OCI-LY7 (cell line): ENCODE results near the gene SGMS1. TPM values are rescaled to one million over a fixed set of nuclear protein-coding genes. Genes with fewer than 3 reads are reported as not detected.

Experiments used
- BruUV-seq: library from RNA; stranded (reverse); fragments of 400-500 nt; replicated peaks from 2 replicates; lab custom pipeline; 2021; lab: Mats Ljungman, UMichigan
- CTCF ChIA-PET: fragments of 300-600 bp; sonication (Branson Sonifier 250); formaldehyde crosslinking; loops from one replicate; lab custom pipeline; 2022; ENCODE audit warnings: antibody characterized with exemption; ENCODE audit not compliant: unreplicated experiment; lab: Charles Lee
- POLR2A ChIA-PET: fragments of 300-600 bp; sonication (Branson Sonifier 250); formaldehyde crosslinking; loops from one replicate; lab custom pipeline; 2022; ENCODE audit warnings: antibody characterized with exemption; lab: Charles Lee
- DNase-seq: peaks from one replicate; pipeline ENCODE4 v3.0.0-alpha.2; 2015; ENCODE audit warnings: low spot score
- H2AFZ ChIP-seq: fragments of 200-600 bp; sonication (generic), shearing (Covaris generic); 2 replicates; pipeline ENCODE4 v1.6.1; 2014; ENCODE audit warnings: mild to moderate bottlenecking, antibody characterized with exemption, low read length, moderate library complexity
- H3K27ac ChIP-seq: fragments of 200-600 bp; sonication (generic); 2 replicates; pipeline ENCODE4 v1.5.1; 2014; ENCODE audit warnings: mixed run types, low read depth, mild to moderate bottlenecking, moderate library complexity, low read length, inconsistent platforms; ENCODE audit not compliant: poor library complexity, severe bottlenecking
- H3K36me3 ChIP-seq: fragments of 200-600 bp; sonication (generic); 2 replicates; pipeline ENCODE4 v1.6.1; 2014; ENCODE audit warnings: mild to moderate bottlenecking, antibody characterized with exemption, low read length, moderate library complexity, mixed read lengths; ENCODE audit not compliant: insufficient read depth
- H3K4me1 ChIP-seq: fragments of 200-600 bp; sonication (generic); 2 replicates; pipeline ENCODE4 v1.5.1; 2014; ENCODE audit warnings: mild to moderate bottlenecking, low read length; ENCODE audit not compliant: insufficient read depth, poor library complexity, severe bottlenecking
- H3K4me2 ChIP-seq: fragments of 200-600 bp; sonication (generic); 2 replicates; pipeline ENCODE4 v1.6.1; 2014; ENCODE audit warnings: mild to moderate bottlenecking, low read length
- H3K4me3 ChIP-seq: fragments of 200-600 bp; sonication (generic); 2 replicates; pipeline ENCODE4 v1.5.1; 2014; ENCODE audit warnings: mild to moderate bottlenecking, low read depth, low read length; ENCODE audit not compliant: poor library complexity, severe bottlenecking
- H3K79me2 ChIP-seq: fragments of 200-600 bp; sonication (generic); 2 replicates; pipeline ENCODE4 v1.6.1; 2016; ENCODE audit warnings: low read depth, mild to moderate bottlenecking, low read length, moderate library complexity, mixed read lengths; ENCODE audit not compliant: insufficient read depth
- H3K9me2 ChIP-seq: fragments of 200-600 bp; sonication (generic); 2 replicates; pipeline ENCODE4 v1.6.1; 2016; ENCODE audit warnings: mild to moderate bottlenecking, low read length, mixed read lengths; ENCODE audit not compliant: insufficient read depth
- H3K9me3 ChIP-seq: fragments of 200-600 bp; sonication (generic); 2 replicates; pipeline ENCODE4 v1.6.1; 2014; ENCODE audit warnings: mild to moderate bottlenecking, mixed run types, low read length, mixed read lengths
- H4K20me1 ChIP-seq: fragments of 200-600 bp; sonication (generic); 2 replicates; pipeline ENCODE4 v1.6.1; 2014; ENCODE audit warnings: mild to moderate bottlenecking, antibody characterized with exemption, low read length, moderate library complexity, mixed read lengths; ENCODE audit not compliant: insufficient read depth
- CTCF ChIP-seq: fragments of 200-600 bp; sonication (generic); conservative IDR thresholded peaks from 2 replicates; pipeline ENCODE4 v1.5.1; 2014; ENCODE audit warnings: mild to moderate bottlenecking, antibody characterized with exemption, low read length, moderate library complexity, mixed read lengths
- EZH2phosphoT487 ChIP-seq: fragments of 200-600 bp; sonication (generic); IDR thresholded peaks from 2 replicates; pipeline ENCODE4 v1.6.1; 2018; ENCODE audit warnings: low read depth, borderline replicate concordance, mild to moderate bottlenecking, mixed run types, antibody characterized with exemption, low read length, moderate library complexity, mixed read lengths
- intact Hi-C: fragments of 100-400 bp; cut with micrococcal nuclease; formaldehyde crosslinking; loops from one replicate; pipeline ENCODE4 v1.10.0; 2022; ENCODE audit not compliant: unreplicated experiment
- total RNA-seq, 2 experiments: library from RNA; depleted of rRNA in 1 of 2; stranded (reverse); fragments of >200 nt in 1 of 2; shearing (Covaris generic) in 1 of 2; gene quantifications; 2 replicates each; pipeline ENCODE4 v1.2.3, GENCODE V29; 2014 to 2022

The SGMS1 gene
- total RNA-seq, 2 experiments from 2014 or later, result 45.4 to 57.5 TPM

- H3K4me1 ChIP-seq, result no peaks in the 10 kb centered on the region
- no peaks in the 10 kb centered on the region for H3K9me2 ChIP-seq
- H3K27ac ChIP-seq, result no peak overlapping the region
- no peak overlapping the region for H3K4me2 ChIP-seq
- no peaks in the 10 kb centered on the region for H3K9me3 ChIP-seq
- no peak overlapping the region for H3K4me3 ChIP-seq
- no TSS peak for BruUV-seq
- no peak overlapping the region for H2AFZ ChIP-seq
- H3K36me3 ChIP-seq, result peaks cover 7% of the 10 kb centered on the region
- ChIA-PET POLR2A (interaction anchor here (0.9 to 1.0 kb wide), 2 partner anchors 12 to 37 kb away, joined by 3 read pairs; no protein-coding TSS in a partner anchor), CTCF (no interaction called here)
- 0 out of 2 replicates have a peak, but pooled peaks cover under 1% of the 10 kb centered on the region for H4K20me1 ChIP-seq
- no peaks in the 10 kb centered on the region for H3K79me2 ChIP-seq
- intact Hi-C loops, result no loop called here
- DNase-seq, result no peak
- TF ChIP-seq CTCF (no peak), EZH2phosphoT487 (no peak)
These were observed 213.5 kb downstream of the SGMS1 start for GRCh38 chr10:50410066-50410811.

- ChIA-PET CTCF (no interaction called here), POLR2A (interaction anchor here (0.7 kb wide), 1 partner anchor 15 kb away, joined by 3 read pairs; no protein-coding TSS in a partner anchor)
- BruUV-seq, result no TSS peak
- Histone ChIP-seq H3K36me3 (peaks cover 7% of the 10 kb centered on the region), H4K20me1 (no peaks in the 10 kb centered on the region), H2AFZ (no peak overlapping the region), H3K4me1 (no peaks in the 10 kb centered on the region), H3K9me3 (no peaks in the 10 kb centered on the region), H3K9me2 (no peaks in the 10 kb centered on the region), H3K27ac (no peak overlapping the region), H3K79me2 (no peaks in the 10 kb centered on the region), H3K4me3 (no peak overlapping the region), H3K4me2 (no peak overlapping the region)
- intact Hi-C loops, result no loop called here
- no peak for DNase-seq
- no peak for TF ChIP-seq CTCF
- TF ChIP-seq EZH2phosphoT487, result no peak
These were observed 216.5 kb downstream of the SGMS1 start for GRCh38 chr10:50407076-50407801.
